22Rv1 (cell line): Measurements from ENCODE around the gene ZFR2.

Experiments
- ZFX ChIP-seq: fragments of 450-650 bp; IDR thresholded peaks from 2 replicates; pipeline ENCODE4 v1.6.1; 2017; ENCODE audit warnings: antibody characterized with exemption, borderline replicate concordance
- TF ChIP-seq, protein P1 (sequence below): fragments of 450-650 bp; IDR thresholded peaks from 2 replicates; pipeline ENCODE4 v1.5.1; 2017; ENCODE audit warnings: mild to moderate bottlenecking

DNA sequence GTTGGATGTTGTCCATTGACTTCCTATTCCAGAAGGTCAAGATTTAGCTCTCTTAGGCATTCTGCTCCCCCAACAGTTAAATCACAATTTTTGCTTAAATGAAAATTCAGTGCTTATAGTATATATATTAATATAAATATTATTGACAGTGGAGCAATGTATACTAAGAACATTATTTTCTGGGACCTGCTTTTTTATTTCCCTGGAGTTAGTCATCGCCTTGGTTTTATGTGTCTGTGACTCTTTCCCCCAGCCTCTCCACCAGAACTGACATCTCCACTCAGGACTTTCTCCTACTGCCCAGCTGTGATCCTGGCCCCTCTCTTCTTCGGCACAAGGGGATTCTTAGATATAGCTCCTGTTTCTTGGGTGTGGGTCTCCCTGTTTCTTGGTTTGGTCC lies 72.5 kb downstream of the ZFR2 start:
- TF ChIP-seq, protein P1, sequence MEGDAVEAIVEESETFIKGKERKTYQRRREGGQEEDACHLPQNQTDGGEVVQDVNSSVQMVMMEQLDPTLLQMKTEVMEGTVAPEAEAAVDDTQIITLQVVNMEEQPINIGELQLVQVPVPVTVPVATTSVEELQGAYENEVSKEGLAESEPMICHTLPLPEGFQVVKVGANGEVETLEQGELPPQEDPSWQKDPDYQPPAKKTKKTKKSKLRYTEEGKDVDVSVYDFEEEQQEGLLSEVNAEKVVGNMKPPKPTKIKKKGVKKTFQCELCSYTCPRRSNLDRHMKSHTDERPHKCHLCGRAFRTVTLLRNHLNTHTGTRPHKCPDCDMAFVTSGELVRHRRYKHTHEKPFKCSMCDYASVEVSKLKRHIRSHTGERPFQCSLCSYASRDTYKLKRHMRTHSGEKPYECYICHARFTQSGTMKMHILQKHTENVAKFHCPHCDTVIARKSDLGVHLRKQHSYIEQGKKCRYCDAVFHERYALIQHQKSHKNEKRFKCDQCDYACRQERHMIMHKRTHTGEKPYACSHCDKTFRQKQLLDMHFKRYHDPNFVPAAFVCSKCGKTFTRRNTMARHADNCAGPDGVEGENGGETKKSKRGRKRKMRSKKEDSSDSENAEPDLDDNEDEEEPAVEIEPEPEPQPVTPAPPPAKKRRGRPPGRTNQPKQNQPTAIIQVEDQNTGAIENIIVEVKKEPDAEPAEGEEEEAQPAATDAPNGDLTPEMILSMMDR = no peak
- TF ChIP-seq ZFX = no peak
